Measurements from ENCODE around the gene NT5C3A. TPM values are rescaled to one million over a fixed set of nuclear protein-coding genes. Genes with fewer than 3 reads are reported as not detected.
"Not testable (repeated sequence)": the region's sequence is repeated elsewhere in the genome, so short reads cannot be mapped to it uniquely, and the experiment has no call there.

NT5C3A gene
- total and polyA plus RNA-seq, 9 of the 15 experiments (the other 6 are each of a cell fraction or from before 2014, with no cell fraction given): 18.6 to 60.1 (median 40.0) TPM

DNA sequence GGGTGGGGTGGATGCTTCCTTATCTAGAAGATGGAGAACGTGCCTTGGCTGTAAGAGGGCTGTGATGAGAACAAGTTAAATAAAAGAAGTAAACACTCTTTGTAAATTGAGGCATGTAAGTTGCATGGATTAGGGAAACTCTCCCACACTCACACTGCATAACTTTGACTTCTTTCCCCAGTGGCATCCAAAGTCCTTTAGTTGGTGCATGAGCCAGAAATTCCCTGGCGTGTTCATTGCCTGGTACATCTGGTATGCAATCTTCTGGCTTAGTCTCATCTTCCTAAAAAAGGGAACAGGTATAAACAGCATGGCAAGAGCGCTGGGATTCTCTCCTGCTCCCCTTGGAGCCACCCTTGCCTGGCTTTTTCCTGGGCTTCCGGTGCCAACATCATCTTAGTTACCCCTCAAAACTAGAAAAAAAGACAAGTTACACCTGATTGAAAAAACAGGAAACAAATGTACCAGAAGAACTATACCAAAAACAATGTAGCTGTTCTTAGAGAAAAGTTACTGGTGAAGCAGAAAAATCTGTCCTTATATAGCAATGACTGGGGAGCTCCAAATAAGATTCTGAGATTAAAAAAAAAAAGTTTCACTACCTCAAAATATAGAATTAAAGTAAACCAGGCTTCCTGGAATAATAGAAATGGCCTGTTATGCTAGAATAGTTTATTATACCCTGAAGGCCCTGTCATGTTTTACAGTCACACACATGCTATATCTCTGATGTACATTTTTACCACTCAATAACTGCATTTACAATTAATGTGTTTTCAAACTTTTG lies 36.8 kb upstream of the NT5C3A start:
- Histone ChIP-seq H3K4me3 (no peak overlapping the region), H3K27ac (ENCODE audit: extremely low read depth, low read depth, low read length) (no peak overlapping the region), H2AFZ (ENCODE audit: low read depth, low read length) (no peak overlapping the region), H3K9me3 (replicated peaks; ENCODE audit: control insufficient read depth, insufficient read depth, low read depth, low read length) (no peaks in the 10 kb centered on the region), H3K79me2 (ENCODE audit: control insufficient read depth, insufficient read depth, low read length) (peaks cover 25% of the 10 kb centered on the region), H3K36me3 (ENCODE audit: control insufficient read depth, insufficient read depth, low read length) (peaks cover 81% of the 10 kb centered on the region), H3K9ac (ENCODE audit: insufficient read depth in 1 of 2, low read depth in 2 of 2, low read length in 2 of 2) (no peak overlapping the region), H3K4me1 (replicated peaks in 1 of 2; ENCODE audit: control insufficient read depth in 2 of 2, insufficient read depth in 2 of 2, low read length in 2 of 2) (no peaks in the 10 kb centered on the region; a peak in 1 of 5 replicates), H3K27me3 (ENCODE audit: control insufficient read depth in 2 of 2, insufficient read depth in 2 of 2, low read length in 2 of 2) (no peaks in the 10 kb centered on the region), H4K20me1 (replicated peaks; ENCODE audit: control insufficient read depth, insufficient read depth, low read length) (no peaks in the 10 kb centered on the region; the same call in 1 of the 2 replicates), H3K4me2 (ENCODE audit: insufficient read depth, low read length) (no peak overlapping the region), H3K9me1 (ENCODE audit: control insufficient read depth, insufficient read depth, low read length) (no peaks in the 10 kb centered on the region)
- ATAC-seq: no peak
- WGBS (ENCODE audit: insufficient coverage, low coverage, missing lambda C conversion rate): 58% methylated on average over 4 of the region's 4 CpGs
- CTCF ChIA-PET (ENCODE audit: low intra/inter-chr PET ratio): no interaction called here
- TF ChIP-seq CREB1 (IDR thresholded peaks at IDR 0.05) (no peak), CREB1 (CRISPR knock-in tag; IDR thresholded peaks at IDR 0.05) (no peak), ZNF699 (CRISPR knock-in tag; IDR thresholded peaks at IDR 0.05; ENCODE audit: insufficient replicate concordance) (no peak), CCNT2 (IDR thresholded peaks at IDR 0.05; ENCODE audit: borderline replicate concordance, extremely low read depth, insufficient read length, low read depth, low read length) (no peak), ERF (CRISPR knock-in tag; IDR thresholded peaks at IDR 0.05) (no peak), ZNF561 (CRISPR knock-in tag; conservative IDR thresholded peaks at IDR 0.05) (no peak), CBX1 (IDR thresholded peaks at IDR 0.05; ENCODE audit: low read depth) (no peak)
- TF ChIP-seq, protein P1, sequence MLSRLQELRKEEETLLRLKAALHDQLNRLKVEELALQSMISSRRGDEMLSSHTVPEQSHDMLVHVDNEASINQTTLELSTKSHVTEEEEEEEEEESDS (CRISPR knock-in tag; IDR thresholded peaks at IDR 0.05): no peak
- no peak for FAIRE-seq
- in situ Hi-C loops (cut with MboI): no loop called here
- BruUV-seq (replicated peaks): no TSS peak
- POLR2A ChIA-PET: interaction anchor here (0.9 to 1.1 kb wide), 2 partner anchors 7 to 10 kb away, joined by 3 to 4 read pairs; partner anchors contain the start of gene RP9
- no peak for DNase-seq (ENCODE audit: extremely low read depth in 1 of 4, low spot score in 3 of 4)
- intact Hi-C loops (cut with micrococcal nuclease): no loop called here

DNA sequence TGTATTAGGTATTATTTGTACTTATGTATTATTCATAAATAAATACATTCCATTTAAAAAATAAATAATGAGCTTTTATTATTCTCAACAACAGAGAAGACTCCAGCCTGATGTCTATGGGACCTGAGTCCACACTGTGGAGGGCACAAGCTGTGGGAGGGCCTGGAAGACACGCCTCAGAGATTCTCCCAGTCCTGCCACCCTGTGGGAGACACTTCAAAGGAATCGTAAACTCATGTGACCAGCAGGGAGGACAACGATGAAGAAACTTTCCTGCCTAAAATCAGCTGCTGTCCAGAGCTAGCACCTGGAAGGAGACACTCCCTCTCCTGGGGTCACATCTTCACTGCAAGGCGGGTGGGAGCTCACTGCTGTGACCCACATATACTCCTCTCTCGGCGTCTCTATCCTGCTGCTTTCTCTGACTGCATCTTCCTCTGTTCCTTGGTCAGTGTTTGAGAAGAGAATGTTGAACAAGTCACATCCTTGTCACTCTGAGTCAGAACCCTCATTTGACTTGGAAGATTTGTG lies 32.2 kb upstream of the NT5C3A start:
- H3K27ac ChIP-seq (ENCODE audit: extremely low read depth, low read depth, low read length); intact Hi-C loops (cut with micrococcal nuclease); CTCF ChIA-PET (ENCODE audit: low intra/inter-chr PET ratio); H3K9ac ChIP-seq (ENCODE audit: insufficient read depth in 1 of 2, low read depth in 2 of 2, low read length in 2 of 2); H3K9me3 ChIP-seq (replicated peaks; ENCODE audit: control insufficient read depth, insufficient read depth, low read depth, low read length); H2AFZ ChIP-seq (ENCODE audit: low read depth, low read length); in situ Hi-C loops (cut with MboI); H3K27me3 ChIP-seq (ENCODE audit: control insufficient read depth in 2 of 2, insufficient read depth in 2 of 2, low read length in 2 of 2); POLR2A ChIA-PET; H3K9me1 ChIP-seq (ENCODE audit: control insufficient read depth, insufficient read depth, low read length); H3K4me2 ChIP-seq (ENCODE audit: insufficient read depth, low read length); H3K4me3 ChIP-seq; H3K79me2 ChIP-seq (ENCODE audit: control insufficient read depth, insufficient read depth, low read length); DNase-seq (ENCODE audit: extremely low read depth in 1 of 4, low spot score in 3 of 4); H4K20me1 ChIP-seq (replicated peaks; ENCODE audit: control insufficient read depth, insufficient read depth, low read length); H3K4me1 ChIP-seq (replicated peaks in 1 of 2; ENCODE audit: control insufficient read depth in 2 of 2, insufficient read depth in 2 of 2, low read length in 2 of 2): not testable (repeated sequence)
- ATAC-seq (peak; percentile 63), FAIRE-seq (peak; percentile 86)
- peaks cover 58% of the 10 kb centered on the region for H3K36me3 ChIP-seq (ENCODE audit: control insufficient read depth, insufficient read depth, low read length)
- BruUV-seq (replicated peaks): TSS peak; percentile 62
- 56% methylated on average over 3 of the region's 6 CpGs for WGBS (ENCODE audit: insufficient coverage, low coverage, missing lambda C conversion rate)
